NB4 (cell line): ENCODE measurements around the gene ENTPD1.

Source experiments
- POLR2A ChIP-seq: IDR thresholded peaks from 2 replicates; pipeline ENCODE4 v1.6.1; 2011; ENCODE audit warnings: mild to moderate bottlenecking; ENCODE audit not compliant: insufficient read length; ENCODE audit errors: extremely low read depth
- TF ChIP-seq, protein P1 (sequence below): IDR thresholded peaks from one replicate; pipeline ENCODE4 v1.5.1; 2012; ENCODE audit warnings: low read depth, low read length

DNA sequence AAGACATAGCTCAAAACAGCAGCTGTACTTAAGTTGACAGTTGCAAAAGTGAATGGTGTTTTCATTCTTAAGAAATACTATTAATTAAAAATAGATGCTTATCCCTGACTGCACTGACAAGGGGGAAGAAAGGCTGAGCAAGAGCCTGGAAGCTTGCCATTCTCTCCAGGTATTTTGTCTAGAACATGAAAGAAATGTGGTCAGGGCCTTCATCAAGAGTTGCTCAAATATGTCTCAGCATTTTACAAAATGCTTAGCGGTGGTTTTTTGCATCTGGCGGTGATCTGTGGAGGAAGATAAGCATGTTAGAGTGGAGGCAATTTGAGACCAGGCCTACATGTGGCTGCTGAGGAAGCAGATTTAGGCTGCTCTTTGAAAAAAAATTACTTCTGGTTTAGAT lies 105.4 kb downstream of the ENTPD1 start:
- TF ChIP-seq POLR2A: no peak
- TF ChIP-seq, protein P1, sequence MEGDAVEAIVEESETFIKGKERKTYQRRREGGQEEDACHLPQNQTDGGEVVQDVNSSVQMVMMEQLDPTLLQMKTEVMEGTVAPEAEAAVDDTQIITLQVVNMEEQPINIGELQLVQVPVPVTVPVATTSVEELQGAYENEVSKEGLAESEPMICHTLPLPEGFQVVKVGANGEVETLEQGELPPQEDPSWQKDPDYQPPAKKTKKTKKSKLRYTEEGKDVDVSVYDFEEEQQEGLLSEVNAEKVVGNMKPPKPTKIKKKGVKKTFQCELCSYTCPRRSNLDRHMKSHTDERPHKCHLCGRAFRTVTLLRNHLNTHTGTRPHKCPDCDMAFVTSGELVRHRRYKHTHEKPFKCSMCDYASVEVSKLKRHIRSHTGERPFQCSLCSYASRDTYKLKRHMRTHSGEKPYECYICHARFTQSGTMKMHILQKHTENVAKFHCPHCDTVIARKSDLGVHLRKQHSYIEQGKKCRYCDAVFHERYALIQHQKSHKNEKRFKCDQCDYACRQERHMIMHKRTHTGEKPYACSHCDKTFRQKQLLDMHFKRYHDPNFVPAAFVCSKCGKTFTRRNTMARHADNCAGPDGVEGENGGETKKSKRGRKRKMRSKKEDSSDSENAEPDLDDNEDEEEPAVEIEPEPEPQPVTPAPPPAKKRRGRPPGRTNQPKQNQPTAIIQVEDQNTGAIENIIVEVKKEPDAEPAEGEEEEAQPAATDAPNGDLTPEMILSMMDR: no peak
